HG03175 (cell line): ENCODE data around the gene ZNF77.
A peak's percentile ranks its signal among the peaks of the same experiment; 100 is the strongest.
"Not testable (repeated sequence)": the region's sequence is repeated elsewhere in the genome, so short reads cannot be mapped to it uniquely, and the experiment has no call there.

Experiments
- ATAC-seq: cut with Tn5 transposase; IDR thresholded peaks from one replicate; pipeline ENCODE4 v1.9.1; 2021; ENCODE audit warnings: mild to moderate bottlenecking, moderate library complexity; ENCODE audit not compliant: unreplicated experiment

ZNF77 gene

GRCh38 chr19:2944775-2945574, at the start of gene ZNF77:
TSS of gene ZNF77 (minus strand) at chr19:2944971. CDS start at chr19:2944840, 131 bp downstream.
- ATAC-seq, result peak; percentile 97

- no peak for ATAC-seq
Observed at GRCh38 chr19:2993579-2993978, 48.8 kb upstream of the ZNF77 start.

DNA sequence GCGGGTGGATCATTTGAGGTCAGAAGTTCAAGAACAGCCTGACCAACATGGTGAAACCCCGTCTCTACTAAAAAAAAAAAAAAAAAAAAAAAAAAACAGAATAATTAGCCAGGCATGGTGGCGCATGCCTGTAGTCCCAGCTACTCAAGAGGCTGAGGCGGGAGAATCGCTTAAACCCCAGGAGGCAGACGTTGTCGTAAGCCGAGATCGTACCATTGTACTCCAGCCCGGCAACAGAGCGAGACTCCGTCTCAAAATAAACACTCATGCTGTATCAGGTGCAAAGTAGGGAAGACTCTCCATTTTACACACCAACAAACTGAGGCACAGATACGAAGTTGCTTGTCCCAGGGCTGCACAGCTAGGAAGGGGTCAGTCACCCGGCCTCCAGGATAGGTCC, 48.2 kb upstream of the ZNF77 start:
- no peak for ATAC-seq

DNA sequence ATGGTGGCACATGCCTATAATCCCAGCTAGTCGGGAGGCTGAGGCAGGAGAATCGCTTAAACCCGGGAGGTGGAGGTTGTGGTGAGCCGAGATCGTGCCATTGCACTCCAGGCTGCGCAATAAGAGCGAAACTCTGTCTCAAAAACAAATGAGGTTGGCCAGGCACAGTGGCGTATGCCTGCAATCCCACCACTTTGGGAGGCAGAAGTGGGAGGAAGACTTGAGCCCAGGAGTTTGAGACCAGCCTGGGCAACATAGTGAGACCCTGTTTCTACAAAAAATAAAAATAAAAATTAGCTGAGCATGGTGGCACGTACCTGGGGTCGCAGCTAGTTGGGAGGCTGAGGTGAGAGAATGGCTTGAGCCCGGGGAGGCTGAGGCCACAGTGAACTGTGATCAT, 47.6 kb upstream of the ZNF77 start:
- ATAC-seq, result not testable (repeated sequence)

GRCh38 chr19:2989236-2989946, 44.6 kb upstream of the ZNF77 start:
- ATAC-seq, result no peak

GRCh38 chr19:2988568-2988967, 43.8 kb upstream of the ZNF77 start:
- no peak for ATAC-seq

- ATAC-seq, result no peak
Observed at GRCh38 chr19:2987797-2988196, 43.0 kb upstream of the ZNF77 start.

DNA sequence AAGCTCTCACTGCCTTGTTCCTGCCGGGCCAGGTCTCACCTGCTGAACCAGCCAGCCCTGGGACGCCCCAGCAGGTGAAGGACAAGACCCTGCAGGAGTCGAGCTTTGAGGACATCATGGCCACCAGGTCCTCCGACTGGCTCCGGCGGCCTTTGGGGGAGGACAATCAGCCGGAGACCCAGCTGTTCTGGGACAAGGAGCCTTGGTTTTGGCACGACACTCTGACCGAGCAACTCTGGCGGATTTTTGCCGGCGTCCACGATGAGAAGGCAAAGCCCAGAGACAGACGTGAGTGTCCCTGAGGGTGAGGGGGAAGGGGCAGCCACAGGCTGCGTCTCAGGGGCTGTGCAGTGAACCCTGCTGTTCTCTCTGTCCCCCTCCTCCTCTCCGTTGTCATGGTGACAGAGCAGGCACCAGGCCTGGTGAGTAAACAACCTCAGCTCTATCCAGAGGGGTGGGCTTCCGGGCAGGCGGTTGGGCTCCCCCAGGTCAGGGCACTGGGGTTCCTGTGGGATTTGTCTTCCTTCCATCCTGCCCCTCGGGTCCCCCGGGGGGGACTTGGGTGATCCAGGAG, 42.3 kb upstream of the ZNF77 start:
- no peak for ATAC-seq

DNA sequence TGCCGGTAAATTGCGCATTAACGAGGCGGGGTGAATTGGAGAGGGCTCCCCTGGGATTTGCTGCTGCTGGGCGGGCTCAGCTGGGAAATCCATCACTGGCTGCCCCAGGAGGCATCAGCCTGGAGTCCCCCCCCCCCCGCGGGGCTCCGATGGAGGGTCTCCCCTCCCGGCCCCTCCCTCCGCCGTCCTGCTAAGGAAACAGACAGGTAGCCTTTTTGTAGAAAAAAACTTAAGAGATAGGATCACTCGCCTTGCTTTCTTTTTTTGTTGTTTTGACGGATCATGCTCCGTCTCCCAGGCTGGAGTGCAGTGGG, 39.4 kb upstream of the ZNF77 start:
- no peak for ATAC-seq

DNA sequence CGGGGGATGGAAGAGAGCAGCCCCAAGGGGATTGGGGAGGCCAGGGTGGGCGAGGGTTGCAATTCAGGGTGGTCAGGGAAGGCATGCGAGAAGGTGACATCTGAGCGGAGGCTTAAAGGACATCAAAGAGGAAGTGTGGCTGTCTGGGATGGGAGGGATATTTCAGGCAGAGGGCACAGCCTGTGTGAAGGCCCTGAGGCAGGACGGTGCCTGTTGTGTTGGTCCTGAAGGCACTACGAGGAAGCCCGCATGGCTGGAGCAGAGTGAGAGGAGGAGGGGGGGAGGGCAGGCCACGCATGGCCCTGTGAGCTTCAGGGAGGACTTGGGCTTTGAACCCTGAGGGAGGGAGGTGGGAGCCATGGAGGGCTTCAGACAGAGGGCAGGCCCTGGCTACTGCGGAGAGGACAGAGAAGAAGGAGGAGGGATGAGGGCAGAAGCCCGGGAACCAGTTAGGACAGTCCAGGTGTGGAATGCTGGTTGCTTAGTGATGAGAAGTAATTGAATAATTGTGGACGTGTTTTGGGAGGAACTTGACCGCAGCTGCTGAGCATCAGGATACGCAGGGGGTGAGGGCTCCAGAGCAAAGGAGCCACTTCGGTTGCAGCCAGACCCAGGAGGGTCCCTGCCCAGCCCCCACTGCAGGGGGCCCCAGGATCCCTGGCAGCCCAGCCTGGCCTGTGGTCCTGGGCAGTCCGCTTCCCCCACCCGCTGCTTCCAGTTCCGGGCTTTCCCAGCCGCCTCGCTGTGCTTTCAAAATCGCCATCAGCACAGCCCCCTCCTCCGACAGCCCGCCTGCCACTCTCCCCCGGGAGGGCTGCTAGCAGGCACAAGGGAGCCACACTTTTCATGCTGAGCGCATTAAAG, 38.8 kb upstream of the ZNF77 start:
- no peak for ATAC-seq

GRCh38 chr19:2982983-2983350, 38.2 kb upstream of the ZNF77 start:
- ATAC-seq, result no peak

GRCh38 chr19:2982561-2982960, 37.8 kb upstream of the ZNF77 start:
- ATAC-seq, result no peak

DNA sequence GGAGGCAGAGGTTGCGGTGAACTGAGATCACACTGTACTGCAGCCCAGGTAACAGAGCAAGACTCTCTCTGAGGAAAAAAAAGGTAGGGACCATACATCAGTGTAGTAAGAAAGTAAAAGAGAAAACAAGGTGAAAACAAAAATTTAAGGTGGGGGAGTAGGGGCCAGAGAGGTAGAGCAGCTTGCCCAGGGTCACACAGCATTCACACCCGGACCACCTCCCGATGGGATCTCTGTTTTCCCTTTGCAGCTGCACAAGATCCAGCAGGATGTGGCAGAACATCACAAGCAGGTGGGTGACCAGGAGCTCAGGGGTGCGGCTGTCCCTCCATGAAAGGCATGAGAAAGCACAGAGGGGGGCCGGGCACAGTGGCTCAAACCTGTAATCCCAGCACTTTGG, 37.1 kb upstream of the ZNF77 start:
- ATAC-seq, result no peak

- ATAC-seq, result no peak
Observed at GRCh38 chr19:2978772-2979171, 34.0 kb upstream of the ZNF77 start.

GRCh38 chr19:2978166-2978767, 33.5 kb upstream of the ZNF77 start:
- no peak for ATAC-seq

- no peak for ATAC-seq
Observed at GRCh38 chr19:2977746-2978138, 33.0 kb upstream of the ZNF77 start.

DNA sequence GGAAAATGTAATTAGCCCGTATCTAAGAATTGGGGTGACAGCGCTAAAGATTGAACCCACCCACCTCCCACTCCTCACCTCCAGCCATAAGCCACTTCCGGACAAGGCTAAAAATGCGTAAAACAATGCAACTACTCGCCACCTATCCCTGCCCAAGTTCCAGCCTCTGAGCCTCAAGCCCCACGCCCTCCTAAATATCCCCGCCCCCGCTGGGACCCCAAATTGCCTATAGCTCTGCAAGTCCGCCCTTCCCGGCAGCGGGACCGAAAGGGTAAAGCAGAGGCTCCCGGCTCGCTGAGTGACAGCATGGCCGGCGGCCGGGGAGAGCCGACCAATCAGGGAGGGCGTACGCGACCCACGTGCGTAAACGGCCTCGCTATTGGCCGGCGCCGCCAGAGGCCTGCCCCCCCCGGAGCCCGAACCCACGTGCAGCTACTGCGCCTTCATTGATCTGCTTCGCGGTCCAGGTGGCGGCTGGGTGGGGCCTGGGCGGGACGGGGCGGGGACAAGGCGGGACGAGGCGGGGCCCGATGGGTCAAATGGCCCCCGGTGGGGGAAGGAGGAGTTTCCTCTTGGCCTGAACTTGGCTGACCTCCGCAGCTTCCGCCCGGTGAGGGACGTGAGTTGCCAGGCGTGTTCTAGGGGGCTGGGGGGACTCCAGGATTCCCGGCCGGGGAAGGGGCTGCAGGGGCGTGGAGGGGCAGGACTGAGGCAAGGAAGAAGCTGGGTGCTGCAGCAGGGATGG, 32.4 kb upstream of the ZNF77 start, which contains the start of gene TLE6:
Gene TLE6 (plus strand): TSS at position 564 of the 745 bp plus-strand sequence. CDS start 670 bp downstream, outside the sequence.
- ATAC-seq, result peak; percentile 98

DNA sequence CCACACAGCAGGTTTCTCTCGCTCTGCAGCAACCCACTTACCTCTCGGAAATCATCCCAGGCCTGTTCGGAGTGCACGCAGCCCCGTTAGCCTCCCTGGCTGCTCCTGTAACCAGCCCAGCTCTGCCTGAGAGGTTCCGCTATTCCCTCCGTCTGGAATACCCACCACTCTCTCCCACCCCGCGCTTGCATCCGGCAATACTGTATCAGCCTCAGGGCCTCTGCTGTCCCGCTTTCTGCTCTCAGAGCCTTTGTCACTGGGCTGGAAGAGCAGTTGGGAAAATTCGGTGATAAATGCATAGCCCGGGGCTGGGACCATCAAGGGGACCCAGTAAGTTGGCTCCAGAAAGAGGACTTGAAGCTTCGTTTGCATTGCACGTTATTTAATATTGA, 31.8 kb upstream of the ZNF77 start:
- ATAC-seq, result no peak

DNA sequence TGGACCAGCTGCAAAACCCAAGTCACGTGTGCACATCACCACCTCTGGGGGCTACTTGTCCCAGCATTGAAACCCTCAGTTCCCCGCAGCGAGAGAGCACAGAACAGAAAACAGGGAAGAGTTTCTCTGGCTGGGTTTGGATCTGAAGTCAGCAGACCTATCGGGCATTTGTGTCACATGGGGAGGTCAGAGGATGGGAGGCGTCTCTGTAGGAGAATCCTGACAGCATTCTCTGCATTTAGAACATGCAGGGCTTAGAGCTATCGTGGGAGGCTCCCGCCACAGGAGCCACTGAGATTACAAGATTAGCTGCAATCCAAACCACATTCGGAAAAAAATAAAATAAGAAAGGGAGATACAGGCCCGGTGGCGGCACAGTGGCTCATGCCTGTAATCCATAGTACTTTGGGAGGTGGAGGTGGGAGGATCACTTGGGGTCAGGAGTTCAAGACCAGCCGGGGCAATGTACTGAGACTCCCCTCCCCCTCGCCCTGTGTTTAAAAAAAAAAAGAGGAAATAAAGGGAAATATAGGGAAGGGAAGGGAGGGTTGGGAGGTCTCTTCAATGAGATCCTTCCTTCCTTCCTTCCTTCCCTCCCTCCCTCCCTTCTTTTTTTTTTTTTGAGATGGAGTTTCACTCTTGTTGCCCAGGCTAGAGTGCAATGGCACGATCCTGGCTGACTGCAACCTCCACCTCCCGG, 29.7 kb upstream of the ZNF77 start:
- no peak for ATAC-seq
